A549 treated with AZD2906 at 1 μM for 4 hours (cell line): Measurements from ENCODE around the gene SLAMF1. TPM values are rescaled to one million over a fixed set of nuclear protein-coding genes. Genes with fewer than 3 reads are reported as not detected.

Source experiments
- total RNA-seq: library from RNA; stranded (reverse); fragments of 200-300 nt; extraction: Qiagen RNA extraction; gene quantifications from 5 replicates; pipeline ENCODE4 v1.2.3, GENCODE V29; 2022

Gene SLAMF1, protein sequence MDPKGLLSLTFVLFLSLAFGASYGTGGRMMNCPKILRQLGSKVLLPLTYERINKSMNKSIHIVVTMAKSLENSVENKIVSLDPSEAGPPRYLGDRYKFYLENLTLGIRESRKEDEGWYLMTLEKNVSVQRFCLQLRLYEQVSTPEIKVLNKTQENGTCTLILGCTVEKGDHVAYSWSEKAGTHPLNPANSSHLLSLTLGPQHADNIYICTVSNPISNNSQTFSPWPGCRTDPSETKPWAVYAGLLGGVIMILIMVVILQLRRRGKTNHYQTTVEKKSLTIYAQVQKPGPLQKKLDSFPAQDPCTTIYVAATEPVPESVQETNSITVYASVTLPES
- total RNA-seq: not detected in 5 replicates

DNA sequence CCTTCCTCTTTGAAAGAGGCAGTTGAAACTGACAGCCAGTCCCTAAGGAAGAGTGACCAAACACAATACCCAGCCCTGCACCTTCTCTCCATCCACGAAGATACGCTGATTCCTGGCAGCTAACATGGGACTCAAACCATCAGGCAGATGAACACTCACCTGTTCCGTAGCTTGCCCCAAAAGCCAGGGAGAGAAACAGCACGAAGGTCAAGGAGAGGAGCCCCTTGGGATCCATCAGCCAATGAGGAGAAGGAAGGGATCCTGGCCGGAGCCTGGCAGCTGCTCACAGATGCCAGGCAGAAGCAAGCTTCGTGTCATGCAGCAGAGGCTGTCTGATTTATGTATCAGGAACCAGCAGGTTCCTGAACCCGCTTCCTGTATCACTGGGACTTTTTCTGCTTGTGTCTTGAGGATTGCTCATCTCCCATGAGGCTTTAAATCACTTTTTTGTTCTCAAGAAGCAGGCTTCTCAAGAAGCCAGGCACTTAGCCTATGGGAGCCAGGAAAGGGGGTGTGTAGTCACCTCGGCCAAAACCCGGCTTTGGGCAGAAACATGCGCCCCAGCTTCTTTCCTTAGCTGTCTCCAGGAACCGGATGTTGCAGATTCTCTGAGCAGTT, at the start of gene SLAMF1:
SLAMF1 (minus strand) TSS at position 334 of the 618 bp plus-strand sequence; CDS start at position 235, 99 bp downstream.

DNA sequence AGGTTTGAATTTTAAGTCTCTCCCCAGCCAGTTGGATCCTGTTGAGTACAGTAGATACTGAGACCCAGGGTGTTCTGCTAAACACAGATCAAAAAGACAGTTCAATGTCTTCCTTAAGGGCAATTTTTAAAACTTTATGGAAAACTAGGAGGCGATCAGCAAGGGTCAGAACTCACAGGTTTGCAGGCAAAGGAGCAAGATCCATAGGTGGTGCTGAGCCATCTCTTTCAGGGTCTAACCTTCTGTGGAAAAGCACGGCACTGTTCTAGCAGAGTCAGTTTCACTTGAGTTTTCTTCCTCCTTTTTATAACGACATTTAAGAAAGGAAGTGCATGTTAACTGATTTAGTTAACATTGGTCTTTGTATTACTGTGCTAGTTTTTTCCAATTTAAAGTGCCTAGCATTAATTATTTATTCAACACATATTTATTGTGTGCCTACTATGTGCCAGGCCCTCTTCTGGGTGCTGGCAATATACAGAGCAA, 67.6 kb downstream of the SLAMF1 start, which contains the start of gene CD84:
CD84 (minus strand) TSS at position 281 of the 486 bp plus-strand sequence; CDS start at position 222, 59 bp downstream.

Other genes starting within 250 kb of the SLAMF1 start
- 0.46 to 0.98 TPM (median 0.71 TPM) in 5 replicates for gene VANGL2, start 246.5 kb downstream of the SLAMF1 start, total RNA-seq
- gene SLAMF6, start 123.8 kb downstream of the SLAMF1 start, total RNA-seq: not detected in 5 replicates
- not detected in 5 replicates for gene CD84, start 67.5 kb downstream of the SLAMF1 start, total RNA-seq
- gene CD48, start 64.8 kb upstream of the SLAMF1 start, total RNA-seq: not detected in 5 replicates
- 1.0 to 2.2 TPM (median 1.6 TPM) in 5 replicates for gene SLAMF7, start 92.2 kb upstream of the SLAMF1 start, total RNA-seq
- gene LY9, start 149.1 kb upstream of the SLAMF1 start, total RNA-seq: 0.12 to 0.23 TPM (median 0.15 TPM) in 5 replicates
- gene CD244, start 215.8 kb upstream of the SLAMF1 start, total RNA-seq: not detected in 5 replicates
- not detected in 5 replicates for gene ITLN1, start 238.1 kb upstream of the SLAMF1 start, total RNA-seq